ENCODE data around the gene APOOL. TPM values are rescaled to one million over a fixed set of nuclear protein-coding genes. Genes with fewer than 3 reads are reported as not detected.
"Not testable (repeated sequence)": the region's sequence is repeated elsewhere in the genome, so short reads cannot be mapped to it uniquely, and the experiment has no call there.

Gene APOOL
- total RNA-seq, 2 donors from 2014 or later: 36.7 to 46.4 TPM

DNA sequence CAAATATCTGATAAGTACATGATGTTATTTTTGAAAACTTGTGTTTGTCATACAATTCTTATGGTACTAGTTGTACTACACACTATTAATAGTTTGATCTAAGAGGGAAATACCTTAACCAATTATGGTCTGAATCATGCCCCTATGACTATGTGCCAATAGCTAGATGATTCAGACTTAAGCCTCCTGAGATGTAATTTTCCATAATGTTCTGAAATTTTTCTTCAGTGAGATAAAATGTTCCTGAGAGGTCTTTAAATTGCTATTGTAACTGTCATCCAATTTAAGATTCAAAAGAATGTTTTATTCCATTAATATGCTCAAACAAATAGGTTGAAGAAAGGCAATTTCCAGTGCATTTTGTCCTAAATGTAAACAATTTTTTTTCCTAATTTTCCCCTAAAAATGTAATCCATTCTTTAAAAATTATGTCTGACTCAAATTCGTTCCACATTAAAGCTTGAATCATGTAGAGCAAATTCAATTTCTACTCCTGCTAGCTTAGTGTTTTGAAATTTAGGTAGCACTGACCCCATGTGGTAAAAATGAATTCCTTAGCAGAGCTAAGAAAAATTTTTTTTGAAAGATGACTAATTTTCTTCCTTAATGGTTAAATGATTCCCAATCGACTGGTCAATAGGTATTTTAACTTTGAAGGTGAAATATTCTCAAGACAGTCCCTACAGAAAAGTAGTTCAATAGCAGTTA is 49.1 kb downstream of the APOOL start:
- DNase-seq (ENCODE audit: low spot score): no peak
- intact Hi-C loops (cut with DNase I): no loop called here

GRCh38 chrX:85065512-85066198 is 62.0 kb downstream of the APOOL start:
- DNase-seq (ENCODE audit: low spot score): no peak
- intact Hi-C loops (cut with DNase I): no loop called here

DNA sequence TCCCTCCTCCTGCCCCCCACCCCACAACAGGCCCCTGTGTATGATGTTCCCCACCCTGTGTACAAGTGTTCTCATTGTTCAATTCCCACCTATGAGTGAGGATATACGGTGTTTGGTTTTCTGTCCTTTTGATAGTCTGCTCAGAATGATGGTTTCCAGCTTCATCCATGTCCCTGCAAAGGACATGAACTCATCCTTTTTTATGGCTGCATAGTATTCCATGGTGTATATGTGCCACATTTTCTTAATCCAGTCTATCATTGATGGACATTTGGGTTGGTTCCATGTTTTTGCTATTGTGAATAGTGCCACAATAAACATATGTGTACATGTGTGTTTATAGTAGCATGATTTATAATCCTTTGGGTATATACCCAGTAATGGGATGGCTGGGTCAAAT is 73.6 kb downstream of the APOOL start:
- intact Hi-C loops (cut with DNase I); DNase-seq (ENCODE audit: low spot score): not testable (repeated sequence)

DNA sequence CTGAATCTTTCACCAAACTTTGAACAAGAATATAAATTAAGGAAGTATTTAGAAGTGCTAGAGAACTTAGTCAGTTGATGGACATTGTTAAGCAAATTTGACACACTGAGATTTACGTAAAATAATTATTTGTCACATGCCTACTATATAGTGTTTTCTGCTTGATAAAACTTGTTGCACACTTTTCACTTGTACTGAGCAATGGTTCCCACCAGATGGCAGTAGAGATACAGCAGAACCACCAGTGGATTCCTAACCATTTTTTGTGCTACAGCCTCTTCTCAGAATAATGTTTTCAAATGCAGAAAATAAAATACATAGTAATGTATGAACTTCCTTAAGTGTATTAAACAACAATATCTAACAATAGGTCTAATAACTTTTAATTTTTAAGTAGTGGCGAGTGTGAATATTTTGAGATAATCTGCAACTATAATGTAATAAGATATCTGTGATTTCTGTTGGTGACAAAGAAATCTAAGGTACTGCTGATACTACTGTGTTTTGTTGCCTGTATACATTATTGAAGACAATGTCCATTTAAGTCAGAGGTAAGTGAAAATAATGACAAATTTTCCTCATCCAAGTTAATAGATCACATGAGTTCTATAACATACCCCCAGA is 81.2 kb downstream of the APOOL start:
- intact Hi-C loops (cut with DNase I): no loop called here

DNA sequence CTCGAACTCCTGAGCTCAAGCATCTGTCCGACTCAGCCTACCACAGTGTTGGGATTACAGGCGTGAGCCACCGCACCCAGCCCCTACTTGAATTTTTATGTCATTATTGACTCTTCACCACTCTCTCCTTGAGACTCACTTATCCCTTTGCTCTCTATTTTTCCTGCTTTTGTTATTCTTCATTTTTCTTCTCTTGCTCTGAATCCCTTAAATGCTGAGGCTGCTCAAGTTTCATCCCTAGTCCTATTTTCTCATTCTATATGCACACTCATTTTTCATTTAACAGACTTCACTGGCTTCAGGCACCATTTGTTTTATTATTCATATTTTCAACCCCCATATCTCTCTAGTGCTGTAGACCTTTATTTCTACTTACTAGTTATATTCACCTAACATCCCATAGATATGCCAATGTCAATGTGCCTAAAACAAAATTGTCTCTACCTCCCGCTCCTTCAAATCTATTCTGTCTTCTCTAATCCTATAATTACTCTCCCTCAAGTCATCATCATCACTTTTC is 85.7 kb downstream of the APOOL start:
- intact Hi-C loops (cut with DNase I): no loop called here
- no peak for DNase-seq (ENCODE audit: low spot score)

More for the DNA sequence above, 81.2 kb downstream of the APOOL start:
- no peak for DNase-seq (ENCODE audit: low spot score)

DNA sequence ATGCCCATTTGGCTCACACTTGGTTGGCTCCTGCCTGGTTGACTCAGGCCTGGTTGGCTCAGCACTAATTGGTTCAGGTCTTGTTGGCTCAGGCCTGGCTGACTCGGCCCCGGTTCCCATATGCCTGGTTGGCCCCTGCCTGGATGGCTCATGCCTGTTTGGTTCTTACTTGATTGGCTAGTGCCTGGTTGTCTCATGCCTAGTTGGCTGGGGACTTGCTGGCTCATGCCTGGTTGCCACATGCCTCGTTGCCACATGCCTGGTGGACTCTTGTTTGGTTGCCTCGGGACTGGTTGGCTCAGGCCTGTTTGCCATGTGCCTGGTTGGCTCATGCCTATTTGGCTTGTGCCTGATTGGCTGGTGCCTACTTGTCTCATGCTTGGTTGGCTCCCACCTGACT is 103.7 kb downstream of the APOOL start:
- intact Hi-C loops (cut with DNase I): no loop called here
- peak; percentile 67 for DNase-seq (ENCODE audit: low spot score)

DNA sequence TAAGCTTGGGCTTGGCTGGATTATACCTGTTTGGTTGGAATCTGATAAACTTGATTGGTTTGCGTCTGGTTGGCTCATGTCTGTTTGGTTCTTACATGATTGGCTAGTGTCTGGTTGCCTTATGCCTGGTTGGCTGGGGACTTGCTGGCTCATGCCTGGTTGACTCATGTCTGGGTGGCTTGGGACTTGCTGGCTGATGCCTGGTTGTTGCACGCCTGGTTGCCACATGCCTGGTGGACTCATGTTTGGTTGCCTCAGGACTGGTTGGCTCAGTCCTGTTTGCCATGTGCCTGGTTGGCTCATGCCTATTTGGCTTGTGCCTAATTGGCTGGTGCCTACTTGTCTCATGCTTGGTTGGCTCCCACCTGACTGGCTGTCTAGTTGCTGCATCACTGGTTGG is 104.5 kb downstream of the APOOL start:
- peak; percentile 56 for DNase-seq (ENCODE audit: low spot score)
- intact Hi-C loops (cut with DNase I): no loop called here

DNA sequence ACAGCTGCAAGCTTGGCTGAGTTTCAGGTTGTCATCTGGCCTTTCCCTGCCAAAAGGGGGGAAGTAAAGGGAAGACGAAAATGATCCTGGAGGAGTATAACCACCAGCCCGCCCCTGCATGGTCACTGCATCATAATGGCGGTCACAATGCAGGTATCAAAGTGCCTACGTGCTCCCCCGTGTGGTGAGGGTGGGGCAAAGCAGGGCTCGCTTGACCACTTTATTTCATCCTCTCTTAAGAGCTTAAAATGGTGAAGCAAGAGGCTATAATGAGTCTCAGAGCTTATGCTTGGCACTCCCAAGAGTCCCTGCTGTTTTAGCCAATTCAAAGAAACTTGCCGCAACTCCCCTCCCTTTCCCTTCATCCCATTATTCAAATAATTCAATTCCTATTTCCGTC is 105.6 kb downstream of the APOOL start:
- peak; percentile 51 for DNase-seq (ENCODE audit: low spot score)
- intact Hi-C loops (cut with DNase I): no loop called here

DNA sequence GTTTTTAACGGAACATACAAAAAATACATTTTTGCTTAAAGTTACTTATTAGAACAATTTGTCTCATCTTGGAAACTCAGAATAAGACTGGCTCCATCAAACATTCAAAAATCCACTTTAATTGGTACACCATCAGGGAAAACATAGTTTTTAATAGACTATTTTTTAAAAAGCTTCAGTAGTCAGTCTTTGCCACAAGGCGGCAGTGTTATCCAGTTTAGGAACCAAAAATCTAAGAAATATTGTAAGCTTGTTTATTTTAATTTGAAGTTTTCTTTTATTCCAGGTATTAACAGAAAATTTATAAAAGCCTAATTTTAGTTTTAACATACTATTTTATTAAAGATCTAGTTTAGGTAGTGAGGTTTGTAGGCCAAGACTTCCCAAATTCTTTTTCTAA is 107.7 kb downstream of the APOOL start:
- no peak for DNase-seq (ENCODE audit: low spot score)
- intact Hi-C loops (cut with DNase I): loop anchor here (10.0 kb wide), 1 partner anchor 433 kb away; no protein-coding TSS in a partner anchor

DNA sequence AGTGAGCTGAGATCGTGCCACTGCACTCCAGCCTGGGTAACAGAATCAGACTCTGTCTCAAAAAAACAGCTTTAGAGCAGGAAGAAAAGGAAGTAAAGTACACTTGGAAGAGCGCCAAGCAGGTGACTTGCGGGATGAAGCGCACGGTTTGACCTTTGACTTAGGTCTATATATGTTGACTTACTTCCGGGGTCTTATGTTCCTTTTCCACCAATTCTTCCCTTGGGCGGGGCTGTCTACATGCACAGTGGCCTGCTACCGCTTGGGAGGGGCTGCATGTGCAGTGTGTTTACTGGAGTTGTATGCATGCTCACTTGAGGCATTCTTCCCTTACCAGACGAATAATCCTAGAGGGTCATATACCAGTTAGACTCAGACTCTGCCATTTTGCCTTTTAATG is 108.6 kb downstream of the APOOL start:
- intact Hi-C loops (cut with DNase I): loop anchor here (10.0 kb wide), 1 partner anchor 433 kb away; no protein-coding TSS in a partner anchor
- peak; percentile 49 for DNase-seq (ENCODE audit: low spot score)

GRCh38 chrX:85113746-85114145 is 110.1 kb downstream of the APOOL start:
- DNase-seq (ENCODE audit: low spot score): no peak
- intact Hi-C loops (cut with DNase I): loop anchor here (10.0 kb wide), 1 partner anchor 431 kb away; no protein-coding TSS in a partner anchor

- intact Hi-C loops (cut with DNase I): loop anchor here (10.0 kb wide), 1 partner anchor 431 kb away; no protein-coding TSS in a partner anchor
These were observed 110.5 kb downstream of the APOOL start for GRCh38 chrX:85114171-85114570.

DNA sequence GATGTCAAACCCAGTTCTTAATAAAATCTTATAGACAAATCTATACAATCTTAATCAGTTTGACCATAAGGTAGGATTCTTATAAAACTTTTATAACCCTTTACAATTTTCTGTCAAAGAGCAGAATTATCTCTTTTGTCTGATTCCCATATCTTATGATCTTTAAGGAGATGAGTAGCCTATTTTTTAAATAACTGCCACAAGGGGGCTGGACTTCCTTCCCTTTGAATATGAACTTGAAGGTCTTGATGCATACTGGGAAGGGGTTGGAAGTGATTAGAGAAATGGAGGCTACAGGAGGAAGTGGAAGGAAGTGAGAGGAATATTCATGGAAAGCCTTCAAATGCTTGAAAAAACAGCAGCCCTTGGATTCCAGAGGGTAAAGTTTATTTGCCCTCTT is 111.1 kb downstream of the APOOL start:
- intact Hi-C loops (cut with DNase I): loop anchor here (10.0 kb wide), 1 partner anchor 430 kb away; no protein-coding TSS in a partner anchor
- no peak for DNase-seq (ENCODE audit: low spot score)

More at GRCh38 chrX:85114171-85114570, 110.5 kb downstream of the APOOL start:
- no peak for DNase-seq (ENCODE audit: low spot score)

GRCh38 chrX:85115252-85115651 is 111.6 kb downstream of the APOOL start:
- no peak for DNase-seq (ENCODE audit: low spot score)

GRCh38 chrX:85136409-85136808 is 132.7 kb downstream of the APOOL start:
- intact Hi-C loops (cut with DNase I): no loop called here
- DNase-seq (ENCODE audit: low spot score): no peak

More at GRCh38 chrX:85115252-85115651, 111.6 kb downstream of the APOOL start:
- intact Hi-C loops (cut with DNase I): loop anchor here (10.0 kb wide), 1 partner anchor 430 kb away; no protein-coding TSS in a partner anchor

- intact Hi-C loops (cut with DNase I): no loop called here
- DNase-seq (ENCODE audit: low spot score): no peak
These were observed 135.7 kb downstream of the APOOL start for GRCh38 chrX:85139422-85139821.

- DNase-seq (ENCODE audit: low spot score): no peak
- intact Hi-C loops (cut with DNase I): no loop called here
These were observed 137.3 kb downstream of the APOOL start for GRCh38 chrX:85140964-85141363.

All from posterior vena cava (tissue), 2 donors.